ENCODE data around the gene ZYG11A.

ZYG11A gene

GRCh38 chr1:52876843-52877242 lies 34.3 kb downstream of the ZYG11A start:
- Histone ChIP-seq H3K27me3 (ENCODE audit: control insufficient read depth, insufficient read depth, low read length) (no peaks in the 10 kb centered on the region), H3K27ac (ENCODE audit: low read depth, low read length) (peak overlapping the region; percentile 12), H3K36me3 (ENCODE audit: control insufficient read depth, insufficient read depth, low read length) (peaks cover 23% of the 10 kb centered on the region), H3K9me3 (ENCODE audit: control insufficient read depth, insufficient read depth, low read length) (no peaks in the 10 kb centered on the region), H3K4me1 (ENCODE audit: control insufficient read depth, insufficient read depth, low read length) (peaks cover 35% of the 10 kb centered on the region), H3K4me3 (ENCODE audit: low read depth, low read length) (no peak overlapping the region), H3K9ac (ENCODE audit: low read depth, low read length) (no peak overlapping the region)

- Histone ChIP-seq H3K4me3 (ENCODE audit: low read depth, low read length) (no peak overlapping the region), H3K36me3 (ENCODE audit: control insufficient read depth, insufficient read depth, low read length) (peaks cover 23% of the 10 kb centered on the region), H3K4me1 (ENCODE audit: control insufficient read depth, insufficient read depth, low read length) (peaks cover 35% of the 10 kb centered on the region), H3K9me3 (ENCODE audit: control insufficient read depth, insufficient read depth, low read length) (no peaks in the 10 kb centered on the region), H3K9ac (ENCODE audit: low read depth, low read length) (no peak overlapping the region), H3K27ac (ENCODE audit: low read depth, low read length) (peak overlapping the region; percentile 12), H3K27me3 (ENCODE audit: control insufficient read depth, insufficient read depth, low read length) (no peaks in the 10 kb centered on the region)
These were observed 35.0 kb downstream of the ZYG11A start for GRCh38 chr1:52877554-52877953.

- no peak overlapping the region for H3K9ac ChIP-seq (ENCODE audit: low read depth, low read length)
- peaks cover 23% of the 10 kb centered on the region for H3K36me3 ChIP-seq (ENCODE audit: control insufficient read depth, insufficient read depth, low read length)
- no peaks in the 10 kb centered on the region for H3K9me3 ChIP-seq (ENCODE audit: control insufficient read depth, insufficient read depth, low read length)
- peaks cover 29% of the 10 kb centered on the region for H3K4me1 ChIP-seq (ENCODE audit: control insufficient read depth, insufficient read depth, low read length)
- H3K27ac ChIP-seq (ENCODE audit: low read depth, low read length) = no peak overlapping the region
- no peaks in the 10 kb centered on the region for H3K27me3 ChIP-seq (ENCODE audit: control insufficient read depth, insufficient read depth, low read length)
- H3K4me3 ChIP-seq (ENCODE audit: low read depth, low read length) = no peak overlapping the region
These were observed 37.6 kb downstream of the ZYG11A start for GRCh38 chr1:52880206-52880605.

GRCh38 chr1:52887483-52887882 lies 44.9 kb downstream of the ZYG11A start:
- no peak overlapping the region for H3K27ac ChIP-seq (ENCODE audit: low read depth, low read length)
- peaks cover 10% of the 10 kb centered on the region for H3K36me3 ChIP-seq (ENCODE audit: control insufficient read depth, insufficient read depth, low read length)
- H3K4me3 ChIP-seq (ENCODE audit: low read depth, low read length) = no peak overlapping the region
- H3K9ac ChIP-seq (ENCODE audit: low read depth, low read length) = no peak overlapping the region
- no peaks in the 10 kb centered on the region for H3K9me3 ChIP-seq (ENCODE audit: control insufficient read depth, insufficient read depth, low read length)
- H3K27me3 ChIP-seq (ENCODE audit: control insufficient read depth, insufficient read depth, low read length) = no peaks in the 10 kb centered on the region
- H3K4me1 ChIP-seq (ENCODE audit: control insufficient read depth, insufficient read depth, low read length) = no peaks in the 10 kb centered on the region

- Histone ChIP-seq H3K4me1 (ENCODE audit: control insufficient read depth, insufficient read depth, low read length) (no peaks in the 10 kb centered on the region), H3K36me3 (ENCODE audit: control insufficient read depth, insufficient read depth, low read length) (peaks cover 21% of the 10 kb centered on the region), H3K9ac (ENCODE audit: low read depth, low read length) (no peak overlapping the region), H3K4me3 (ENCODE audit: low read depth, low read length) (no peak overlapping the region), H3K9me3 (ENCODE audit: control insufficient read depth, insufficient read depth, low read length) (no peaks in the 10 kb centered on the region), H3K27ac (ENCODE audit: low read depth, low read length) (no peak overlapping the region), H3K27me3 (ENCODE audit: control insufficient read depth, insufficient read depth, low read length) (no peaks in the 10 kb centered on the region)
These were observed 50.1 kb downstream of the ZYG11A start for GRCh38 chr1:52892424-52893215.

- H3K27me3 ChIP-seq (ENCODE audit: control insufficient read depth, insufficient read depth, low read length) = no peaks in the 10 kb centered on the region
- no peak overlapping the region for H3K27ac ChIP-seq (ENCODE audit: low read depth, low read length)
- no peaks in the 10 kb centered on the region for H3K9me3 ChIP-seq (ENCODE audit: control insufficient read depth, insufficient read depth, low read length)
- peaks cover 9% of the 10 kb centered on the region for H3K36me3 ChIP-seq (ENCODE audit: control insufficient read depth, insufficient read depth, low read length)
- no peak overlapping the region for H3K9ac ChIP-seq (ENCODE audit: low read depth, low read length)
- H3K4me1 ChIP-seq (ENCODE audit: control insufficient read depth, insufficient read depth, low read length) = peaks cover 22% of the 10 kb centered on the region
- H3K4me3 ChIP-seq (ENCODE audit: low read depth, low read length) = no peak overlapping the region
These were observed 56.9 kb downstream of the ZYG11A start for GRCh38 chr1:52899445-52899894.

GRCh38 chr1:52900402-52900801 lies 57.8 kb downstream of the ZYG11A start:
- Histone ChIP-seq H3K27me3 (ENCODE audit: control insufficient read depth, insufficient read depth, low read length) (no peaks in the 10 kb centered on the region), H3K36me3 (ENCODE audit: control insufficient read depth, insufficient read depth, low read length) (peaks cover 9% of the 10 kb centered on the region), H3K27ac (ENCODE audit: low read depth, low read length) (no peak overlapping the region), H3K4me3 (ENCODE audit: low read depth, low read length) (no peak overlapping the region), H3K4me1 (ENCODE audit: control insufficient read depth, insufficient read depth, low read length) (peaks cover 31% of the 10 kb centered on the region), H3K9ac (ENCODE audit: low read depth, low read length) (no peak overlapping the region), H3K9me3 (ENCODE audit: control insufficient read depth, insufficient read depth, low read length) (no peaks in the 10 kb centered on the region)

GRCh38 chr1:52901384-52901783 lies 58.8 kb downstream of the ZYG11A start:
- no peaks in the 10 kb centered on the region for H3K27me3 ChIP-seq (ENCODE audit: control insufficient read depth, insufficient read depth, low read length)
- H3K27ac ChIP-seq (ENCODE audit: low read depth, low read length) = no peak overlapping the region
- H3K9ac ChIP-seq (ENCODE audit: low read depth, low read length) = no peak overlapping the region
- peaks cover 40% of the 10 kb centered on the region for H3K4me1 ChIP-seq (ENCODE audit: control insufficient read depth, insufficient read depth, low read length)
- no peaks in the 10 kb centered on the region for H3K9me3 ChIP-seq (ENCODE audit: control insufficient read depth, insufficient read depth, low read length)
- peaks cover 2% of the 10 kb centered on the region for H3K36me3 ChIP-seq (ENCODE audit: control insufficient read depth, insufficient read depth, low read length)
- no peak overlapping the region for H3K4me3 ChIP-seq (ENCODE audit: low read depth, low read length)

- no peaks in the 10 kb centered on the region for H3K9me3 ChIP-seq (ENCODE audit: control insufficient read depth, insufficient read depth, low read length)
- no peaks in the 10 kb centered on the region for H3K27me3 ChIP-seq (ENCODE audit: control insufficient read depth, insufficient read depth, low read length)
- H3K9ac ChIP-seq (ENCODE audit: low read depth, low read length) = no peak overlapping the region
- H3K4me3 ChIP-seq (ENCODE audit: low read depth, low read length) = no peak overlapping the region
- H3K36me3 ChIP-seq (ENCODE audit: control insufficient read depth, insufficient read depth, low read length) = no peaks in the 10 kb centered on the region
- peaks cover 34% of the 10 kb centered on the region for H3K4me1 ChIP-seq (ENCODE audit: control insufficient read depth, insufficient read depth, low read length)
- no peak overlapping the region for H3K27ac ChIP-seq (ENCODE audit: low read depth, low read length)
These were observed 61.8 kb downstream of the ZYG11A start for GRCh38 chr1:52904208-52904926.

GRCh38 chr1:52904927-52905698 lies 62.6 kb downstream of the ZYG11A start:
- H3K4me3 ChIP-seq (ENCODE audit: low read depth, low read length) = no peak overlapping the region
- no peak overlapping the region for H3K9ac ChIP-seq (ENCODE audit: low read depth, low read length)
- no peaks in the 10 kb centered on the region for H3K9me3 ChIP-seq (ENCODE audit: control insufficient read depth, insufficient read depth, low read length)
- no peak overlapping the region for H3K27ac ChIP-seq (ENCODE audit: low read depth, low read length)
- no peaks in the 10 kb centered on the region for H3K27me3 ChIP-seq (ENCODE audit: control insufficient read depth, insufficient read depth, low read length)
- peaks cover 27% of the 10 kb centered on the region for H3K4me1 ChIP-seq (ENCODE audit: control insufficient read depth, insufficient read depth, low read length)
- H3K36me3 ChIP-seq (ENCODE audit: control insufficient read depth, insufficient read depth, low read length) = no peaks in the 10 kb centered on the region

Measured in HUES48 (cell line).